Activated T-helper 1 cell treated with anti-CD3 and anti-CD28 coated beads, Interleukin-12 subunit alpha, Interleukin-12 subunit beta, Interleukin-2, Interleukin-4 antibody, amounts not matched to agents 30 ng/mL and 10 ng/mL and 1 ng/mL, durations not matched to agents 14 hours and 24 hours and 36 hours (primary cell): ENCODE data around the gene EXD3. TPM values are rescaled to one million over a fixed set of nuclear protein-coding genes. Genes with fewer than 3 reads are reported as not detected.

Experiments
- DNase-seq: peaks from one replicate; pipeline ENCODE4 v3.0.0; 2021; ENCODE audit warnings: low spot score
- H3K27ac Mint-ChIP-seq: one replicate; pipeline ENCODE4 v1.8.0; 2021; ENCODE audit warnings: mild to moderate bottlenecking, mixed read lengths
- H3K27me3 Mint-ChIP-seq: one replicate; pipeline ENCODE4 v1.8.0; 2022; ENCODE audit warnings: mild to moderate bottlenecking, moderate library complexity, mixed read lengths; ENCODE audit not compliant: insufficient read depth
- H3K36me3 Mint-ChIP-seq: one replicate; pipeline ENCODE4 v1.8.0; 2021; ENCODE audit warnings: low read depth, mixed read lengths
- H3K4me1 Mint-ChIP-seq: one replicate; pipeline ENCODE4 v1.8.0; 2021; ENCODE audit warnings: low read depth, mixed read lengths
- H3K4me3 Mint-ChIP-seq: one replicate; pipeline ENCODE4 v1.8.0; 2021; ENCODE audit warnings: mild to moderate bottlenecking, moderate library complexity, mixed read lengths
- H3K9me3 Mint-ChIP-seq: one replicate; pipeline ENCODE4 v1.8.0; 2021; ENCODE audit warnings: mixed read lengths
- intact Hi-C: fragments of 100-400 bp; cut with micrococcal nuclease; formaldehyde crosslinking; loops from one replicate; pipeline ENCODE4 v1.15.1; 2024
- total RNA-seq: library from RNA; stranded (reverse); gene quantifications from 2 replicates; pipeline ENCODE4 v1.2.3, GENCODE V29; 2022

The EXD3 gene
- total RNA-seq, 1 donor from 2014 or later: 4.8 TPM

DNA sequence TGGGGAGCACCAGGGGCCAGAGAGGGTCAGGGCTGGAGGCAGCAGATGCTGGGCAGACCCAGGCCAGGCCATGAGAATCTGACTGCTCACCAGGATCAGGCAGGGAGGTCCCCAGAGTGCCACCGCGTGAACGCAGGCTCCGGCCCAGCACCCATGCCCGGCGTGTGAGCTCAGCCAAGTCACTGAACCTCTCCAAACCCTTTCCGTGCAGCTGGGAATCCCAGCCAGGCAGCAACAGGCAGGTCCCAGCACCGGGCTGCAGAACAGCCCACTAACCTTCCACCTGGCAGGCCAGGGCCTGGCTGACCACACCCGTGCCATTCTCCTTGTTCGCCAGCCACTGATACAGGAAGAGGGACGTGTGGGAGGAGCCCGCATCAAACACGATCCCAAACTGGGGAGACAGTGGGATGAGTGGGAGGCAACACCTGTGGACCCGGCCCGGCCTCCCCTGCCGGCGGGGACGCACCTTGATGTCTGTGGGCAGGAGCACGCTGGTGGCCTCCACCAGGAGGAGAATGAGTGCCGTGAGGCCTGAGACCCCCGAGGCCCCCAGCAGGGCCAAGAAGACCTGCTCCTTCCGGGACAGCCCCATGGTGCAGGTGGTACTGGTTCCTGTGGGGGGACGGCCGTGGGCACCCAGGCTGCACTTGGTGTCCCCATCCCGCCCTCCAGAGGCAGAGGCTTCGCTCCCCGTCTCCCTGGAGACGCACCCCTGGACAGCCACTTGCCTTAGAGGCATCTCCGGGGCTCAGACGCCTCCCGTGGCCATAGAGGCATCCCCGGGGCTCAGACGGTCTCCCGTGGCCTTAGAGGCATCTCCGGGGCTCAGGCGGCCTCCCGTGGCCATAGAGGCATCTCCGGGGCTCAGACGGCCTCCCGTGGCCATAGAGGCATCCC is 15.0 kb upstream of the EXD3 start:
- intact Hi-C loops: no loop called here
- DNase-seq: no peak
- Mint-ChIP-seq H3K9me3 (no peaks in the 10 kb centered on the region), H3K27me3 (peaks cover 9% of the 10 kb centered on the region), H3K36me3 (no peaks in the 10 kb centered on the region), H3K27ac (no peak overlapping the region), H3K4me3 (no peak overlapping the region), H3K4me1 (peaks cover 5% of the 10 kb centered on the region)

DNA sequence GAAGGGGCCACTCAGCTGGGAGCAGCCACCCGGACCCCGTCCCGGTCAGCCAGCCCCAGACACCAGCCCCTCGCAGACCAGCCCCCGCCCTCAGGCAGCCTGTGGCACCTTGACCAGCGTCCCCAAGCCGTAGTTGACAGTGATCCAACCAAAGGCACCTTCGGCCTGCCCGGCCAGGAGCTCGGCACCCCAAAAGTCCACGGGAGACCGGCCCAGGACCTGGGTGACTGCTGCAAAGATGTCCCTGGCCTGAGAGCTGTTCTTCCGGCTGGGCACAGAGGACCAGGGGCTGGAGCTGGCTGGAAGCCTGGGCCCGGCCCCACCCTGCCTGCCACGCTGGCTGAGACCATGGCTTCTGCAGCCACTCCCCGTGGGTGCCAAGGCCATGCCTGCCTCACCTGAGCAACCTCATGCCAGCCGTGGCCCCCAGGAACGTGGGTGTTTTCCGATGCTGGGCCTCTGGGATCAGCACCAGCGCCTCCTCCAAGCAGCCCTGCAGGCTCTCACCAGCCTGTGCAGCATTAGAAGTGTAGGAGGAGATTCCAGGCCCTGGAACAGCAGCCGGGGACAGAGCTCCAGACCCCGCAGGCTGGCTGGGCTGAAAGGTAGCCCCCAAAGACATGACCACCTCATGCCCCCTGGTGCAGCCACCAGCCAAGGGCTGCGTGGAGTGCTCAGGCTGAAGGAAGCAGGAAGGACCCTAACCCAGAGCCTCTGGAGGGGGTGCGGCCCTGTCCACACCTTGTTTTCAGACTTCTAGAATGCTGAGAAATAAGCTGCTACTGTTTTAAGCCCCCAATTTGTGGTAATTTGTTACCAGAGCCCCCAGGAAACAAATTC is 14.0 kb upstream of the EXD3 start:
- no peaks in the 10 kb centered on the region for H3K36me3 Mint-ChIP-seq
- no peak overlapping the region for H3K4me3 Mint-ChIP-seq
- no peak overlapping the region for H3K27ac Mint-ChIP-seq
- H3K4me1 Mint-ChIP-seq: peaks cover 3% of the 10 kb centered on the region
- no peak for DNase-seq
- H3K27me3 Mint-ChIP-seq: peaks cover 2% of the 10 kb centered on the region
- intact Hi-C loops: no loop called here
- no peaks in the 10 kb centered on the region for H3K9me3 Mint-ChIP-seq

DNA sequence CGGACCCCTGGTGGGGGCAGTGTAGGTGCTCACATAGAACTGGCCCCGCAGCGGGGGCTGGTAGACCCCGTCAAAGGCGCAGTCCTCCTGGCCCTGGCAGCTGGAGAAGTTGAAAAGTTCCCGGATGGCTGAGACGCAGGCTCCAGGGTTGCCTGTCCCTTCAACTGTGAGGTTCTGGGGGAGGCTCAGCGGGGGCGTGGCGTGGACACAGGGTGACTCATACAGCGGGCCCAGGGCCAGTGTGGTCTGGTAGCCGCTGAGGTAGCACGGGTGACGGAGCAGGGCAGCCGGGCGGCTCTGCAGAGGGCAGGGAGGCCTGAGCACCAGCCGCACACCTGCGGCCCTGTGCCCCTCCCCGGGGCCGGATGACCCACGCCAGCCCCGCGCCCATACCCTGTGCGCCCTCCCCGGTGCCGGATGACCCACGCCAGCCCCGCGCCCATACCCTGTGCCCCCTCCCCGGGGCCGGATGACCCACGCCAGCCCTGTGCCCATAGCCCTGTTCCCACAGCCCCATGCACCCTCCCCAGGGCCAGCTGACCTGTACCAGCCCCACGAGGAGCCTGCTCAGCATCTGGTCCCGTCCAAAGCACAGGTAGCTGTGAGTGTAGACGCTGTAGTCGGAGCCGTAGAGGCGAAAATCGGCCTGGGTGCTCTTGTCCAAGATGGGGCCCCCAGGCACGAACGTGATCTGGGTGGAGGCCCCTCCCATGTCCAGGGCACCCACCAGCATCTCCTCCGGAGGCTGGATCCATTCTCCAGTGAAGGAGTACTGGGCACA is 13.2 kb upstream of the EXD3 start:
- Mint-ChIP-seq H3K27ac (no peak overlapping the region), H3K27me3 (no peaks in the 10 kb centered on the region), H3K9me3 (no peaks in the 10 kb centered on the region), H3K4me1 (no peaks in the 10 kb centered on the region), H3K36me3 (no peaks in the 10 kb centered on the region), H3K4me3 (no peak overlapping the region)
- intact Hi-C loops: no loop called here
- DNase-seq: no peak

DNA sequence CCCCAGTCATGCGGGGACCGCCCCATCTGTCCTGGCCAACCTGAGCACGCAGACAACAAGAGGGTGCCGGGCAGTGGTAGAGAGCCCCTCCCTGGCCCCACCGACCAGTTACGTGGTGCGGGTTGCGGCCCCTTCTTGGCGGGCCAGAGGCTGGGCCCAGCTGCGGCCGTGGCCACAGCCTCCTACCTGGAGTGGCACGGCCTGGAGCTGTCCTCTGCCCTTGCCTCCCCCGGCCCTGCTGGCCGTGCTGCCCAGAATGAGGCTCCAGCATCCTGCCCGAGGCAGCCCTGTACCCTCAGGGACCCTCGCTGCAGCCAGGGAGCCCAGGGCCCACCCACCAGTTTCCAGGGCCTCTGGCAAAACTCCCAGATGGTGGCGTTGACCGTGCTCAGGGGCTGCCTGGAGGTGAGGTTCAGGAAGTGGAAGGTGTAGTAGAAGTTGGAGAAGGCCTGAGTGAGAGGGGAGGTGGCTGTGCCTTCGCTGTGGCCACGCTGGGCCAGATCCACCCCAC is 12.5 kb upstream of the EXD3 start:
- no peaks in the 10 kb centered on the region for H3K9me3 Mint-ChIP-seq
- H3K4me3 Mint-ChIP-seq: no peak overlapping the region
- DNase-seq: no peak
- intact Hi-C loops: no loop called here
- no peak overlapping the region for H3K27ac Mint-ChIP-seq
- H3K27me3 Mint-ChIP-seq: no peaks in the 10 kb centered on the region
- H3K36me3 Mint-ChIP-seq: no peaks in the 10 kb centered on the region
- no peaks in the 10 kb centered on the region for H3K4me1 Mint-ChIP-seq

DNA sequence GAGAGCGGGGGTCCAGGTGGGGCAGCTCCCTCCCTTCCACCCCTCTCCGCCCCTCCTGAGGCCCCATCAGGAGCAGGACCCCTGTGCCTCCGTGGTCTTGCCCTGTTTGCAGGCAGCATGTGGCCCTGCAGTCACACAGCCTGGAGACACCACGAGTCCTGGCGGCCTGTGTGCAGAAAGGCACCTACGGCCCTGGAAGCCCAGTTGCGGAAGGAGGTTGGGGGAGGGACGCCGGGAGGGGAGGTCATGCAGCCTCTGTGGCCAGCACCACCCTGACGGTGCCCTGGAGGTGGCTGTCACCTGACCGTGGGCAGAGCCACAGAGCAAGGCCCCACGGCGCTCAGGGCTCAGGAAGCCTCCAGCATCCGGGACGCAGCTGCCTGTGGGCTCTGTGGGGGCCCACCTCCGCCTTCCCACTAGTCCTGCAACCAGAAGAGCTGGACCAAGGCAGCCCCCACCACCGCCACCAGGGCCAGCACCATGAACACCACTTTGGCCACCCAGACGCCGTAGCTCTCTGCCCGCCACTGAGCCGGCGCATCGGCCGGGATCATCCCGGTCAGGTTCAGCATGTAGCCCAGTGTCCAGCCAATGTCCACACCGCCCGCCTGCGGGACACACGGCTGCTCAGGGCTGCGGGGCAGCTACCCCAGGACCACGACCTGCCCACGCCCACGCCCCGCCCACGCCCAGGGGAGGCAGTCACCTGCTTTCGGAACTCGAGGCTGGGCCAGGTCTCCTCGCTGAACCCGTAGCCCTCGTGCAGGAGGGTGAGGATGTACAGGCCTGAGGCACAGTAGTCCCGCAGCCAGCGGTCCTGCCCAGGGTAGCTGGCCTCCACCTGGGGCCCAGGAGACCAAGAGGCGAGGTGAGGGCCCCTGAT is 11.8 kb upstream of the EXD3 start:
- no peaks in the 10 kb centered on the region for H3K9me3 Mint-ChIP-seq
- DNase-seq: no peak
- H3K4me3 Mint-ChIP-seq: no peak overlapping the region
- H3K36me3 Mint-ChIP-seq: no peaks in the 10 kb centered on the region
- H3K27ac Mint-ChIP-seq: no peak overlapping the region
- H3K27me3 Mint-ChIP-seq: no peaks in the 10 kb centered on the region
- intact Hi-C loops: no loop called here
- no peaks in the 10 kb centered on the region for H3K4me1 Mint-ChIP-seq

DNA sequence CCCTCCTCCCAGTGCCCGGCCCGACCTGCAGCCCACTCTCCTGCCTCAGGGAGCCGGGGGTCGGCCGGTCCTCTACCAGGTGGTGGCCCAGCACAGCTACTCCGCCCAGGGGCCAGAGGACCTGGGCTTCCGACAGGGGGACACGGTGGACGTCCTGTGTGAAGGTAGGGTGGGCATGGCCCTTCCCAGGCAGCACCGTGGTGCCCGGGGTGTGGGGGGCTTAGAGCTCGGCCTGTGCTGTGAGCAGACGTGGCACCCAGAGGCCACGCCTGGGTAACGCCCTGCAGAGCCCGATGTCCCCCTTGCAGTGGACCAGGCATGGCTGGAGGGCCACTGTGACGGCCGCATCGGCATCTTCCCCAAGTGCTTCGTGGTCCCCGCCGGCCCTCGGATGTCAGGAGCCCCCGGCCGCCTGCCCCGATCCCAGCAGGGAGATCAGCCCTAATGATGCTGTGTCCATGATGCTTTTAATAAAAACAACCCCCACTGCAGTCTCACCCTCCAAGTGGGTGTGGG is 11.0 kb upstream of the EXD3 start:
- H3K27ac Mint-ChIP-seq: no peak overlapping the region
- H3K27me3 Mint-ChIP-seq: no peaks in the 10 kb centered on the region
- no peaks in the 10 kb centered on the region for H3K36me3 Mint-ChIP-seq
- no peaks in the 10 kb centered on the region for H3K4me1 Mint-ChIP-seq
- intact Hi-C loops: no loop called here
- no peak for DNase-seq
- no peaks in the 10 kb centered on the region for H3K9me3 Mint-ChIP-seq
- no peak overlapping the region for H3K4me3 Mint-ChIP-seq

DNA sequence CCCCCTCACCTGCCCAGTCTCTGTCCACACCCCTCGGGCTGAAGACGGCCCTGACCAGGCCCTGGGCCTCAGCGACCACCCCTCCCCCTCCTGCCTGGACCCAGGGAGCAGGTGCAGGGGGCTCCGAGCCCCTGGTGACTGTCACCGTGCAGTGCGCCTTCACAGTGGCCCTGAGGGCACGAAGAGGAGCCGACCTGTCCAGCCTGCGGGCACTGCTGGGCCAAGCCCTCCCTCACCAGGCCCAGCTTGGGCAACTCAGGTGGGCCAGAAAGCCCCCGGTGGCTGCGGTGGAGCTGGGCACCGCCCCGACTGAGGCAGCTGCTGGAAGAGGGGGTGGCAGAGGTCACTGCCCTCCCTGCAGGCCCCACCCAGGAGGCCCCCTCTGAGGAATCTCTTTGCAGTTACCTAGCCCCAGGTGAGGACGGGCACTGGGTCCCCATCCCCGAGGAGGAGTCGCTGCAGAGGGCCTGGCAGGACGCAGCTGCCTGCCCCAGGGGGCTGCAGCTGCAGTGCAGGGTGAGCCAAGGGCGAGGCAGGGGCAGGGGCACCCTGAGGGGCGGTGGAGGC is 10.5 kb upstream of the EXD3 start:
- Mint-ChIP-seq H3K36me3 (no peaks in the 10 kb centered on the region), H3K27ac (no peak overlapping the region), H3K4me1 (no peaks in the 10 kb centered on the region), H3K9me3 (no peaks in the 10 kb centered on the region), H3K27me3 (no peaks in the 10 kb centered on the region), H3K4me3 (no peak overlapping the region)
- DNase-seq: no peak
- intact Hi-C loops: no loop called here

DNA sequence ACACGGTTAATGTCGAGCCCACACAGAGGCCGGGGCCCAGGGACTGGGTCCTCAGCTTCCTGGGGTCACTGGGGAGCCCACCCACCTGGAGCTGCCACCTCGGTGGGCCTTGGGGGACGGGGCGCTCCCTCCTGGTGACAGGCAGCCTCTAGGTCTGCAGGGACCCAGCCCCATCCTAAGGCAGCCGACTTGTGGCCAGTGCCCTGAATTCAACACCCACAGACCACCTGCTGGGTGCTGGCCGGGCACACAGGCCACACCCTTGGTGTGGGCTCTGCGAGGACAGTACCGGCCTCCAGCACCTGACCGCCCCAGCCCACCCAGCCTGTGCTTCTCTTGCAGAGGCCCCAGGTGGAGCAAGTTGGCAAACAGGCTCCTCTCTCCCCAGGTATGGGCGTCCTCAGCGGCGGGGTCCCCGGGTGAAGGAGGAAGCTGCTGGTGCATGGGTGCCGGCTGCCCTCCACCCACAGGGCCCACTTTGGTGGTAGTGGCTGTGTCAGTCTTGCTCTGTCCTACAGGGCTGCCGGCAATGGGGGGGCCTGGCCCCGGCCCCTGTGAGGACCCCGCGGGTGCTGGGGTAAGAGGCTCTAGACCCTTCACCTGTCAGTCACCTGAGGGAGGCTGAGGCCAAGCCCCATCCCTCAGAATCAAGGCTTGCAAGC is 9.9 kb upstream of the EXD3 start:
- Mint-ChIP-seq H3K4me1 (no peaks in the 10 kb centered on the region), H3K4me3 (no peak overlapping the region), H3K9me3 (no peaks in the 10 kb centered on the region), H3K36me3 (no peaks in the 10 kb centered on the region), H3K27ac (no peak overlapping the region), H3K27me3 (no peaks in the 10 kb centered on the region)
- intact Hi-C loops: no loop called here
- DNase-seq: no peak

DNA sequence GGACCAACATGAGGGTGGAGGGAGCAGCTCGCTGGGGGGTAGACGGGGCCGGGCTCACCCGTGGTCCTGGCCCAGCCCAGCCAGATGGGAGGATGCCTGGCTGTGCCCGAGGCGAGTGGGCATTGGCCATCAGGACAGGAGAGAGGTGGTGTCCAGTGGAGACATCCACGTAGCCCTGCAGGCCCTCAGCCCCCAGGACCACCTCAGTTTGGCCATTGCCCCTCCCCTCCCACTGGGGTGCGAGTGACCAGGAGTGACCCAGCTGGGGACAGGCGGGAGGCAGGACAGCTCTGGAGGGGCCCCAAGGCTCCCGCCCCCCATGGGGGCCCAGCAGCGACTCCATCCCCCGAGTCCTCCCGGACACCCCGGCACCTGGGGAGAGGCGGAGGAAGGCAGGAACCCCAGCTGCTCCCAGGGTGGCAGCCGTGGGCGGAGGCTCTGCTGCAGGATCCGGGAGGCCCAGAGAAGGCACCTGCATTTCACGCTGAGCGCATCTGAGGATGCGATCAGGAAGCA is 8.5 kb upstream of the EXD3 start:
- H3K36me3 Mint-ChIP-seq: no peaks in the 10 kb centered on the region
- no peak overlapping the region for H3K4me3 Mint-ChIP-seq
- intact Hi-C loops: no loop called here
- H3K27ac Mint-ChIP-seq: no peak overlapping the region
- no peak for DNase-seq
- peaks cover 3% of the 10 kb centered on the region for H3K27me3 Mint-ChIP-seq
- H3K4me1 Mint-ChIP-seq: no peaks in the 10 kb centered on the region
- no peaks in the 10 kb centered on the region for H3K9me3 Mint-ChIP-seq

DNA sequence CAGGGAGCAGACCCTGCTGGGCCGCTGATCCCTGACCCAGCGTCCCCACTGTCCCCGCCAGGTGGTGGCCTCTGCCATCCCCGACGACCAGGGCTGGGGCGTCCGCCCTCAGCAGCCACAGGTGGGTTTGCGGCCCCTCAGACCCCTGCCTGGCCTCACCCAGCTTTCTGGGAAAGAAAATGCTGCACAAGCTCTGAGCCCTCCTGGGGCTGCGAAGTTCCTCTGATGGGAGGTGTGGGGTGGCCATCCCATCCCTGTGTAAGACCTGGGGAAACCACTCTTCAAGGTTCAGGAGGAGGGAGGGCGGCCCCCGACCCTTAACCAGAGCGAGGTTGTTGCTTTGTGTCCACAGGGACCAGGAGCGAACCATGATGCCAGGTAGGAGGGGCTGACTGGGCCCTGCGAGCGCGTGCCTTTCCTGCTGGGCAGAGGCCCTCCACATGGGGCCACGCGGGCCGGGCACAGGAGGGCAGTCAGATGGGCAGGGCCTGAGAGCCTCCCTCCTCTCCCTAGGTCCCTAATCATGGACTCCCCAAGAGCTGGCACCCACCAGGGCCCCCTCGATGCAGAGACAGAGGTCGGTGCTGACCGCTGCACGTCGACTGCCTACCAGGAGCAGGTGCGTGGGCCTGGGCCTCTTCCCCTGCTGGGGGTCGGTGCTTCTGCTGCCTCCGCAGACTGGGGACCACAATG is 7.9 kb upstream of the EXD3 start:
- no peak overlapping the region for H3K27ac Mint-ChIP-seq
- H3K36me3 Mint-ChIP-seq: no peaks in the 10 kb centered on the region
- H3K4me3 Mint-ChIP-seq: no peak overlapping the region
- intact Hi-C loops: no loop called here
- H3K4me1 Mint-ChIP-seq: no peaks in the 10 kb centered on the region
- H3K9me3 Mint-ChIP-seq: no peaks in the 10 kb centered on the region
- H3K27me3 Mint-ChIP-seq: peaks cover 3% of the 10 kb centered on the region
- no peak for DNase-seq
